ENCODE results near the gene PLCH1. TPM values are rescaled to one million over a fixed set of nuclear protein-coding genes. Genes with fewer than 3 reads are reported as not detected.

The PLCH1 gene
- total and polyA plus RNA-seq, 2 of the 8 experiments (the other 6 are each of a cell fraction or from before 2014, with no cell fraction given) = 5.8 to 17.2 TPM

- Histone ChIP-seq H3K4ac (replicated peaks; ENCODE audit: insufficient read length, low read depth, low read length) (no peak overlapping the region), H3K27me3 (replicated peaks in 1 of 4; ENCODE audit: control insufficient read depth in 3 of 4, extremely low read depth in 1 of 4, insufficient read depth in 3 of 4, low read length in 3 of 4) (no peaks in the 10 kb centered on the region), H3K4me1 (replicated peaks in 1 of 4; ENCODE audit: control insufficient read depth in 3 of 4, insufficient read depth in 4 of 4, low read length in 3 of 4) (peaks cover 0 to 2% (median 0%) of the 10 kb centered on the region in 4 experiments; a peak in 2 of 7 replicates), H3K36me3 (ENCODE audit: control insufficient read depth in 2 of 4, insufficient read depth in 4 of 4, low read length in 3 of 4) (no peaks in the 10 kb centered on the region), H4K91ac (replicated peaks; ENCODE audit: insufficient read length, low read length) (no peak overlapping the region), H3K27ac (ENCODE audit: low read depth, low read length) (no peak overlapping the region), H3K56ac (replicated peaks; ENCODE audit: insufficient read length, low read depth, low read length) (no peak overlapping the region), H2BK120ac (replicated peaks; ENCODE audit: low read depth, low read length) (no peak overlapping the region), H3K79me1 (ENCODE audit: low read depth, low read length) (no peaks in the 10 kb centered on the region; the same call in 1 of the 2 replicates), H2BK20ac (ENCODE audit: low read length) (no peak overlapping the region), H4K8ac (ENCODE audit: extremely low read depth, insufficient read depth, low read length) (no peak overlapping the region), H3K4me2 (ENCODE audit: insufficient read depth in 1 of 2, low read depth in 2 of 2, low read length in 2 of 2) (no peak overlapping the region), H2AFZ (ENCODE audit: low read length) (no peak overlapping the region), H2BK12ac (ENCODE audit: low read depth, low read length) (no peak overlapping the region), H3K9me3 (ENCODE audit: insufficient read depth in 2 of 2, low read depth in 1 of 2, low read length in 1 of 2) (no peaks in the 10 kb centered on the region), H3K23ac (ENCODE audit: insufficient read length) (no peak overlapping the region), H4K20me1 (replicated peaks in 1 of 2; ENCODE audit: control insufficient read depth in 1 of 2, insufficient read depth in 2 of 2, low read length in 2 of 2) (no peaks in the 10 kb centered on the region), H2BK5ac (ENCODE audit: low read depth, low read length) (no peak overlapping the region), H4K5ac (ENCODE audit: insufficient read length, low read depth, low read length) (no peak overlapping the region), H3K4me3 (ENCODE audit: extremely low read depth in 1 of 4, insufficient read depth in 2 of 4, low read depth in 3 of 4, low read length in 4 of 4) (no peak overlapping the region), H3K79me2 (ENCODE audit: control insufficient read depth in 1 of 2, insufficient read depth in 2 of 2, low read length in 2 of 2) (no peaks in the 10 kb centered on the region), H2BK15ac (ENCODE audit: low read length) (no peak overlapping the region), H3K14ac (ENCODE audit: insufficient read length) (no peak overlapping the region), H3K9ac (replicated peaks in 1 of 4; ENCODE audit: extremely low read depth in 1 of 4, low read depth in 3 of 4, low read length in 3 of 4) (no peak overlapping the region), H3K18ac (ENCODE audit: extremely low read depth, low read length) (no peak overlapping the region), H2AK5ac (ENCODE audit: low read depth, low read length) (no peak overlapping the region), H3K23me2 (ENCODE audit: low read depth, low read length) (no peaks in the 10 kb centered on the region; the same call in 1 of the 2 replicates)
- 90% methylated on average over 4 of the region's 4 CpGs; no CpG with 5 or more reads in 1 of the 2 experiments for WGBS, 2 experiments (ENCODE audit: extremely low coverage in 1 of 2, insufficient coverage in 1 of 2, insufficient read length in 1 of 2, insufficient replicate concordance in 2 of 2, low coverage in 1 of 2, low lambda C conversion rate in 2 of 2, missing lambda C conversion rate in 1 of 2)
- no peak for DNase-seq (ENCODE audit: low read depth in 1 of 2, low spot score in 2 of 2)
- ChIA-PET CTCF (ENCODE audit: partially characterized antibody) (interaction anchor here (0.7 to 1.3 kb wide), 3 partner anchors 11 to 43 kb away, joined by 3 to 4 read pairs (median 4); no protein-coding TSS in a partner anchor), POLR2A (ENCODE audit: partially characterized antibody) (no interaction called here)
- TF ChIP-seq CHD1 (IDR thresholded peaks at IDR 0.05; ENCODE audit: low read depth, low read length) = no peak
- no peak for TF ChIP-seq RXRA (IDR thresholded peaks at IDR 0.05; ENCODE audit: insufficient read depth, low read depth, low read length)
- TF ChIP-seq SP4 (IDR thresholded peaks at IDR 0.05; ENCODE audit: low read length) = no peak
- no peak for TF ChIP-seq POLR2A (IDR thresholded peaks at IDR 0.05; ENCODE audit: control extremely low read depth in 1 of 2, low read depth in 2 of 2, low read length in 2 of 2)
- no peak for TF ChIP-seq NRF1 (IDR thresholded peaks at IDR 0.05; ENCODE audit: low read depth, low read length)
- TF ChIP-seq KDM5A (IDR thresholded peaks at IDR 0.05; ENCODE audit: low read length) = no peak
- no peak for FAIRE-seq
These were observed 86.1 kb downstream of the PLCH1 start for GRCh38 chr3:155658671-155659261.

Measured in H1 (cell line).